NOMO-1 treated with dmso at 0.1 percent for 144 hours (cell line): ENCODE data around the gene APOBR.
"Not testable (repeated sequence)": the region's sequence is repeated elsewhere in the genome, so short reads cannot be mapped to it uniquely, and the experiment has no call there.

Experiments used
- DNase-seq: peaks from one replicate; lab custom pipeline; 2025; ENCODE audit not compliant: unreplicated experiment; lab: John Stamatoyannopoulos, UW

The APOBR gene

DNA sequence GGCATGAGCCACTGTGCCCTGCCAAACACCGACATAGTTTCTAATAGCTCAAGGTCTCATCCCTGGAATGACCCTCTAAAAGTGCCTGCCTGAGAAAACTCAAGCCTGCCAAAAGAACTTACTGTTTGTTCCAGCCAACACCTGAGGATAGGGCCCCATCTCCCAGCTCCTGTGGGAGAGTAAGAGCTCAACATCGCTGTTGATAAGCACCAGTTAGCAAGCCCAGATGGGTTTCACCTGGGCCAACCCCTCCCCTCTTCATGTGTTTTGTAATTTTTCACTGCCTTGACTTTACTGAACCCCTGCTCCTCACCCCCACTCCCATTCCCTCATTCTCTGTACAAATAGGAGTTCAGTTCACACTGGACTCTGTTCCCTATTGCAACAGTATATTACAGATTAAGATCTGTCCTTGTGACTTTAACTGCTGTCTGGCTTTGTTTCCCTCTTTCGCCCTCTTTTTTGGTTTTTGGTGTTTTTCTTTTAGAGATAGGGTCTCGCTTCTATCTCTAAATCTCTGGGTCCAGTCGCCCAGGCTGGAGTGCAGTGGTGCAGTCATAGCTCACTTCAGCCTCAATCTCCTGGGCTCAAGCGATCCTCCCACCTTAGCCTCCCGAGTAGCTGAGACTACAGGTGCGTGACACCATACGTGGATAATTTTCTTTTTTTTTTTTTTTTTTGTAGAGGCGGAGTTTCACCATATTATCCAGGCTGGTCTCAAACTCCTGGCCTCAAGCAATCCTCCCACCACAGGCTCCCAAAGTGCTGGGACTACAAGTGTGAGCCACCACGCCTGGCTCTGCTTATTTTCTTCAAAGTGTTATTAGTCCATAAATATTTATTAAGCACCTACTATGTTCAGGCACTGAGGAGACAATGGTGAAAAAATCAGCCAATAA is 32.0 kb downstream of the APOBR start:
- DNase-seq: no peak

DNA sequence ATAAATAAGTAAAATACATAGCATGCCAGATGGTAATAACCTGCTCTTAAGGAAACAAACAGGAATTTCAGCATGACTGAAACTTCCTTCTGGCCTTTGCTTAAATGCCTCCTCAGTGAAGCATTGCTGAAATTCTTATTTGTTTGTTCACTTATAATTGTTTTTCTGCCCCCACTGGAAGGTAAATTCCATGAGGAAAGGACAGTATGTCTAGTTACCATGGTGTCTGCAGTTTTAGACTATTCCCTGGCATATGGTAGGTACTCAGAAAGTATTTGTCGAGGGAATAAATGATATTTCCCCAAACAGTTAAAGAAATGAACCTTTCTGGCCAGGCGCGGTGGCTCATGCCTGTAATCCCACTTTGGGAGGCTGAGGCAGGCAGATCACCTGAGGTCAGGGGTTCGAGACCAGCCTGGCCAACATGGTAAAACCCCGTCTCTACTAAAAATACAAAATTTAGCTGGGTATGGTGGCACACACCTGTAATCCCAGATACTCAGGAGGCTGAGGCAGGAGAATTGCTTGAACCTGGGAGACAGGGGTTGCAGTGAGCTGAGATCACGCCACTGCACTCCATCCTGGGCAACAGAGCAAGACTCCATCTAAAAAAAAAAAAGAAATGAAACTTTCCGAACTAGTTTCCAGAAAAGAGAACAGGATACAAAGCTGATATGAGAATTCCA is 32.8 kb downstream of the APOBR start:
- DNase-seq: not testable (repeated sequence)

DNA sequence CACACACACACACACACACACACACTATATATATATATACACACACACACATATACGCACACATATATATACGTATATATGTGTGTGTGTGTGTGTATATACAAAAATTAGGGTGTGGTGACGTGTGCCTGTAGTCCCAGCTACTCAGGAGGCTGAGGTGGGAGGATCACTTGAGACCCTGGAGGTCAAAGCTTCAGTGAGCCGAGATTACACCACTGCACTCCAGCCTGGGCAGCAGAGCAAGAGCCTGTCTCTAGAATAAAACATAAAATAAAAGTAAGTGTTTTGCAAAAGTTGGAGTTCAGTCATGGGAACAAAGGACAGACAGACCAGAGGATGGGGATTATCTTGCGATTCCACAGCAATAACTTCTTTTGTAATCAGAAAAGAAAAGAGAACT is 33.5 kb downstream of the APOBR start:
- no peak for DNase-seq

DNA sequence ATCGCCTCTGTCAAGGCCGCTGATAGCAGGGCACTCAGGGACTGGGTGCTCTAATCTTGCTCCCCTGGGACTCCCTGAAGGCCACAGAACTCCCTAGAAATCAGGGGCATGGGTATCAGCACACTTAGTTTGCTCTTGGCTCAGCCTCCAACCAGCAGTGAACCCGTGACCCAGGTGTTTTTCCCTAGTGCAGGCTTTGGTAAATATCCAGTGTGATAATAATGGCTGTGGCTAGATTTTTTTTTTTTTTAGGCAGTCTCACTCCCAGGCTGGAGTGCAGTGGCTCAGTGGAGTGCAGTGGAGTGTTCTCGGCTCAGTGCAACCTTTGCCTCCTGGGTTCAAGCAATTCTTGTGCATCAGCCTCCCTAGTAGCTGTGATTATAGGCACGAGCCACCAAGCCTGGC is 34.0 kb downstream of the APOBR start:
- no peak for DNase-seq

DNA sequence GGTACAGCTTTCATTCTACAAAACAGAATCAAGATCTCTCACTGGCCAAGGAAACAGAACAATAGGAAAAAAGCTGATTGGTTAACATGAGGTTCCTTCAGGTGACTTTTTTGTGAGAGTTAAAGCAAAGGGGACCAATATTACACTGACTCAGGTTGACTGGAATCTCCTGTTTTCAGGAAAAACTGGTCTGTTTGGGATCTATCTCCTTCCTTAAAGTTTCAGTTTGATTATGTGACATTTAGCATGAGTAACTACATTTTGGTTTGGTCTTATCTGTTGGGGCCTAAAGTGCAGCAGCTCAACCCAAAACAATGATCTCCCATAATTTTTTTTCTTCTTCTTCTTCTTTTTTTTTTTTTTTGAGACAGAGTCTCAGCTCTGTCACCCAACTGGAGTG is 34.7 kb downstream of the APOBR start:
- DNase-seq: no peak

DNA sequence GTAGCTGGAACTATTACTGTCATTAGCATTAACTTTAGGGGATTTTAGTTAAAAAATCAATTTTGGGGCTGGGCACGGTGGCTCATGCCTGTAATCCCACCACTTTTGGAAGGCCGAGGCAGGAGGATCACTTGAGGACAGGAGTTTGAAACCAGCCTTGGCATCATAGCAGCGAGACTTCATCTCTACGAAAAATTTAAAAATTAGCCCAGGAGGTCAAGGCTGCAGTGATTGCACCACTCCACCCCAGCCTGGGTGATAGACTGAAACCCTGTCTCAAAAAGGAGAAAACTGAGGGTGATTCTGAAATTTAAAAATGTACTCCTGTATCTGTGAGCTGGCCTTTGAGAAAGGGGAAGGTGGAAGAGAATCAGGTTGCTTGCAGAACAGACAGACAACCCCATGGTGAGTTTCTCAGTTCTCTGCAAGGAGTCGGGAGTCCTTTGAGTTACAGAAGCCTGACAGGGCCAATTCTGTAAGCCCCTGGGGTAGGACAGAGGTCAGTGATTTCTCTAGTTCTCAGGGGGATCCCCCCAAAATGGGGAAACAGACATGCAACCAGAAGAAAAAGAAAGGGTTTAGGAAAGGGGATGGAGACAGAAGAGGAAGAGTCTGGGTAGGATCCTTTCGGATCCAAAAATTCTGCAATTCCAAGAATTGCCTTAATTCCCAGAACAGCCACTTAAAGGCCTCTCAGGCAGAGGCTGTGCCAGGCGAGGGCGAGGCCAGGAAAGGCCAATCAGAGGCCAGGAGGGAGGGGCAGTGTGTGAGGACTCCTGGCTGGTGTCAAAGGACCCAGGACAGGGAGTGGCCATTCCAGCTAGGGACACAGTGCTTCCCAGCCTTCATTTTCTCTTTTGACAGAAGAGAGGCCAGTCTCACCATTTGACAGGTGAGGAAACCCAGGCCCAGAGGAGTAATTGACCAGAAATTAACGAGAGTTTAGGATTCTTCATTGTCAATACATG is 37.6 kb downstream of the APOBR start:
- DNase-seq: no peak

DNA sequence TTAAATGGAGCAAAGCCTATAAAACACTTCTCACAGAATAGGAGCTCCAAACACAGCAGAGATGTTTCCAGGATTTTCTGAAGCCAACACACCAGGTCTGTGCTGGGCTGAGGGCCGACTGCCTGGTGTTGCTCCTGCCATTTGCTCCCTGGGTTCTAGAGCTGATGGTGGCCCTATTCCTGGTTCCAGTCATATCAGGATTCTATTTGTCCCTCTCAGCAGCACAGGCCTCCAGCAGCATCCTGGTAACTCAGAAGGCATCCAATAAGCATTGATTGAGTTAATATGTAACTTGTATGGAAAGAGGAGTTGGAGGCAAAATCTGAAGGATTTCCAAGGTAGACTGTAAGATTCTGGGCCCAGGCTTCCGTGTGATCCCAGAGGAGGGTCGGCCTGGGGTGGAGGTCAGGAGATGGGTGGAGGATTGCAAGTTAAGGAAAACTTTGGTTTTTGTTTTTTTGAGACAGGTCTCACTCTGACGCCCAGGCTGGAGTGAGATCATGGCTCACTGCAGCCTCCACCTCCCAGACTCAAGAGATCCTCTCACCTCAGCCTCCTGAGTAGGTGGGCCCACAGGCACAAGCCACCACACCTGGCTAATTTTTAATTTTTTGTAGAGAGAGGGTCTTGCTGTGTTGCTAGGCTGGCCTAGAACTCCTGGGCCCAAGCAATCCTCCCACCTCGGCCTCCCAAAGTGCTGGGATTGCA is 38.7 kb downstream of the APOBR start:
- DNase-seq: no peak

DNA sequence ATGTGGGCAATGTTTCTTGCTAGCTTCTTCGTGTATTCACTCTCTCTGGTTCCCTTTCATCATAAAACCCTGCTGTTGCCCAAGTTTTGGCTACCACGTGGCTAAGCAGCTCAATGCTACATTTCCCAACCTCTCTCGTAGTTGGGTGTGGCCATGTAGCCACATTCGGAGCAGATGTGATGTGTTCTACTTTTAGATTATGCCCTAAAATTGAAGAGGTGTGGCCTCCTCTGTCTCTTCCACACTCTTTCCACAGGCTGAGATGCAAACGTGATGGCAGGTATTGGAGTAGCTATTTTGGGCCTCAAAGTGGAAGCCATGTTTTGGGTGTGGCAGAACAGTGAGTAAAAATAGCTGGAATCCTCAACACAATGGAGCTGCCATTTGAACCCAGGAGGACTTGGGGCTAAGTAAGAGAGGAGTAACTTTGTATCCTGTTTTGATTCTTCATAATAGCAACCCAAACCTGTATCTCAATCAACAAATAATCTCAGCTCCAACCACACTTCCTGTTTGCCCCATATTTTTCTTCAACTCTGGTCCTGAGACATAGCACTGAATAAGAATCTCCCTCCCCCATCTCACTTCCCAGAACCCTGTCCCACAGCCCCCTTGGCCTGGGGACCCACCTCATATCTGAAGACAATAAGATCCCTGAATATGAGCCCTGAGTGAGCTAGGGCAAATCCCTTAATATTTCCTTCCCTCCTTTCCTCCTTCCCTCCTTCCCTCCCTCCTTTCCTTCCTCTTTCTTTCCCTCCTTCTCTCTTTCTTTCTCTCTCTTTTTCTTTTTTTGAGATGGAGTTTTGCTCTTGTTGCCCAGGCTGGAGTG is 40.3 kb downstream of the APOBR start:
- DNase-seq: peak; percentile 88

DNA sequence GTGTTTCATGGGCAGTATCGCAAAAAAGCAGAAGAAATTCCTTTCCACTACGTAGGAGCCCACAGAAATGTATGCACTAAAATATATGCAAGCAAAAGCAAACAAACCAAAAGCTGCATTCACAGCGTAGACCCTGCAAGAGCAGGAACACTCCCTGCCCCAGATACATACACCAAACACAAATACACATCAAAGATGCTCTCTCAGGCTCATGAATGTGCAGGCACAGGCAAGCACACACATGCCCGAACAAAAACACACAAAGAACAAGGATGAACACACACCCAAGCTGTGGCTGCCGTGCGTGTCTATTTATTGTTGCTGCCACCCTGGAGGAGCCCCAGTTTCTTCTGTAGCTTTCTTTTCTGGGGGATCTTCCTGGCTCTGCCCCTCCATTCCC is 42.6 kb downstream of the APOBR start:
- no peak for DNase-seq

DNA sequence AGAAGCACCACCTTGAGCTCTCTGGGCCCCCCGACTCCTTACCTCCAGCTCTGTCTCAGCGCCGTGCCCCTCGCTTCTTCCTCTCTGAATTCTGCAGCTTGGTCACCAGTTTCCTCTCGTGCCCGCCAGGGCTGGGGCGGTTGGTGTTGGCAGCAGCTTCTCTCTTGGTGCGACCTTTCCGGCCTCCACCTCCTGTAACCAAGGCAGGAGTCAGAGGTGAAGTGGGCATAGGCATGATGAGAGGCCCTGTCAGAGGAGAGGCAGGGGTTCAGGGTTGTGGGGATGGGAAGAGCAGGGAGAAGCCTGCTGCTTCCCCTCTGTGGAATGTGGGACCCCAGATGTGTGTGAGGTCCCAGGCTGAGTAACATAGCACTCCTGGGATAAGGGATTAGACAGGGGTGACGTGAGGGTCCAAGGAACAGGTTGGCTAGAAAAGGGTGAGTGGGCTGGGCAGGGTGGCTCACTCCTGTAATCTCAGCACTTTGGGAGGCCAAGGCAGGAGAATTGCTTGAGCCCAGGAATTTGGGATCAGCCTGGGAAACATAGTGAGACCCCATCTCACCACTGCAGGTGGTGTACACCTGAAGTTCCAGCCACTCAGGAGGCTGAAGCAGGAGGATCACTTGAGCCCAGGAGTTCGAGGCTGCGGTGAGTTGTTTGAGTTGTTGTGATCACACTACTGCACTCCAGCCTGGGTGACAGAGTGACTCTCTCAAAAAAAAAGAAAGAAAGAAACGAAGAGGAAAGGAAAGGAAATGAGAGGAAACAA is 43.7 kb downstream of the APOBR start:
- DNase-seq: no peak

DNA sequence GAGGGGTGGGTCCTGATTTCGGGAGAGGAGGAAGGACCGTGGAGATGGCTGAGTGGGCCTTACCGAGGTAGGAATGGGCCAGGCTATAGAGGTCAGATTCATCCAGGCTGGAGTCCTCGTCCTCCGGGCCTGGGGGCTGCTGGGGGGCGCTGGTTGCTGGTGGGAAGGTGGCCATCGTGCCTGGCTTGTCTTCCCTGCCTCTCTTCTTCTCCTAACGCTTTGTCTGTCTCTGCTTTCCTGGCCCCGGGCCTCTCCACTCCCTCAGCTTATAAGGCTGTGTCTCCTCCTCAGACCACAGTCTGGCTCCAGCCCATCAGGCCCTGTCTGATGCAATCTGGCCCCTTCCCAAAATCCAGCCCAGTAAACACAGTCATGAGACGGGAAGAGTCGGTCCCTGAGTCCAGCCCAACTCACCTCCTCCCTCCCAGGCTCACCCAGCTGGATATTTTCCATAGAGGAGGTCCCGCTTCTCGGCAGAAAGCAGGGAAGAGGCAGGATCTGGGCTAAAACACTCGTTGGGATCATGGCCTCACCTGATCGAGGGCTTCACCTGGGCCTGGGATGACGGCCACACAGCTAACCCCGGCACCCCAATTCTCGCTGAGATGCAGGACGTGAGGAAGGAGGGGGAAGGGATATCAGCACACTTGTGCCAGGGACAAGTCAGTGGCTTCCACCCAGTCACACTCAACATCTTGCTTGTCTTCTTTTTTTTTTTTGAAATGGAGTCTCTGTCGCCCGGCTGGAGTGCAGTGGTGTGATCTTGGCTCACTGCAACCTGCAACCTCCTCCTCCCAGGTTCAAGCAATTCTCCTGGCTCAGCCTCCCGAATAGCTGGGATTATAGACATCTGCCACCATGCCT is 44.5 kb downstream of the APOBR start, which contains the start of gene NUPR1:
NUPR1 (minus strand) TSS at position 242 of the 864 bp plus-strand sequence; CDS start at position 175, 67 bp downstream.
- DNase-seq: no peak

DNA sequence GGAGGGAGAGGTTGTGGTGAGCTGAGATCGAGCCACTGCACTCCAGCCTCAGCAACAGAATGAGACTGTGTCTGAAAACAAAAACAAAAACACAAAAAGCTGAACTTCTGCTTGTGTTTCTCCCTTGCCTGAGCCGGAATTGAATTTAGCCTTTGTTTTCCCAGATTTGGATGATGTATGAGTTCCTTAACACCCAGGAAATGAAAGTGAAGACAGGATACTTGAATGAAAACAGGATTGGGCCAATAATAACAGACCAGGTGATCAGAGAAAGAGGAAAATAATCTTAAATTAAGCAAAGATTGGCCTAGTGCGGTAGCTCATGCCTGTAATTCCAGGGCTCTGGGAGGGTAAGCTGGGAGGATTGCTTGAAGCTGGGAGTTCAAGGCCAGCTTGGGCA is 45.9 kb downstream of the APOBR start:
- no peak for DNase-seq

DNA sequence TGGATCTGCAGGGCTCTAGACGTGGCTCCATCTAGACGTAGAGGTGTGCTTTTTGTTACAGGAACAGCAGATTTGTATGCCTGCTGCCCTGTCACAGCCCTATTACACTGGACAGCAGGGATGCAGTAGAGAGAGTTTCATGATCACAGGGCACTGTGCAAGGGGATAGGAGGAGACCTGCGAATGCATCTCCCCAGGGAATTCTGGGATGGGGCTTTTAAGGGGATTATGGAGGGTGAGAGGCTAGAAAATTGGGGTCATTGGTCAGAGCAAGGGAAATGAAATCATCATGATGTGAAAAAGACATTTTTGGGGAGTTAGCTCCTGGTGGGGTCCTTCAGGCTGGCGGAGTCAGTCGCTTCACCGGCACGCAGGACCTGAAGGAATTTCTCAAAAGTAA is 48.2 kb downstream of the APOBR start:
- no peak for DNase-seq

DNA sequence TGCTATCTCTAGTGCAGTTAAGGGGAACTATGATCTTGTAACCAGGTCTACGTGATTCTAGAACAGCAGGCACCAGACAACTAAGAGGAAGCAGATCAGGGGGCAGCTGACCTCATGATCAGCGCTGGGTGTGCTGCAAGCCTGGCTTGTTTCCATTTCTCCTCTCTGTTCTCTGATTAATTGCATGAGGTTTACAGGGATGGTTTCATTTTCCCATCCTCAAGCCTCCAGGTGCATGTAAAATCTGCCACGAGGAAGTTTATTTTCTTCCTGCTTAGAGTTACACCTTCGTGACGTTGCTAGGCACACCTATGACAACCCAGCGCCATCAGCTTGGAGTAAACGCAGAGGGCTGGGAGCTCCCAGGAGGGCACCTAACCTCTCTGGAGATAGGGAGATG is 48.6 kb downstream of the APOBR start:
- peak; percentile 82 for DNase-seq

DNA sequence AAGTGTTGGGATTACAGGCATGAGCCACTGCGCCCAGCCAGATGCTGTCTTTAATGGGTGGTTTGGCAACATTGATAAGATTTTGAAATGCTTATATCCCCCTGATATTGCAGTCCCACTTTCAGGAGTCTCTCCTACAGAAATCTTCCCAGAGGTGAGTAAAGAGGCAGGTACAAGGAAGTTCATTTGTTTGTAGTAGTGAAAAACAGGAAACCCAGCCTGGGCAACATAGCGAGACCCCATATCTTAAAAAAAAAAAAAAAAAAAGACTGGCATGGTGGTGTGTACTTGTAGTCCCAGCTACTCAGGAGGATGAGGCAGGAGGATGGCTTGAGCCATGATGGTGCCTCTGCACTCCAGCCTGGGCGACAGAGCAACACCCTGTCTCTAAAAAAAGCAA is 50.6 kb downstream of the APOBR start:
- DNase-seq: no peak

DNA sequence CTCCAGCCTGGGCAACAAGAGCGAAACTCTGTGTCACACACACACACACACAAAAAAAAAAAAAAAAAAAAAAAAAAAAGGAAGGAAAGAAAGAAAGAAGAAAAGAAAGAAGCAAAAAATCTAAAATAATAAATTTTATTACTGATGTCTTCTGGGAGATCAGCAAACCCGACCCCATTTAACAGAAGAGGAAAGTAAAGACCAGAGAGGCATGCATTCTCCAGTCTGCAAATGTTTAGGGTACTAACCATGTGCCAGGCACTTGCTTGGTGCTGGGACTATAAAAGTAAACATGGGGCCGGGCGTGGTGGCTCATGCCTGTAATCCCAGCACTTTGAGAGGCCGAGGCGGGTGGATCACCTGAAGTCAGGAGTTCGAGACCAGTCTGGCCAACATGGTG is 51.5 kb downstream of the APOBR start:
- DNase-seq: not testable (repeated sequence)

DNA sequence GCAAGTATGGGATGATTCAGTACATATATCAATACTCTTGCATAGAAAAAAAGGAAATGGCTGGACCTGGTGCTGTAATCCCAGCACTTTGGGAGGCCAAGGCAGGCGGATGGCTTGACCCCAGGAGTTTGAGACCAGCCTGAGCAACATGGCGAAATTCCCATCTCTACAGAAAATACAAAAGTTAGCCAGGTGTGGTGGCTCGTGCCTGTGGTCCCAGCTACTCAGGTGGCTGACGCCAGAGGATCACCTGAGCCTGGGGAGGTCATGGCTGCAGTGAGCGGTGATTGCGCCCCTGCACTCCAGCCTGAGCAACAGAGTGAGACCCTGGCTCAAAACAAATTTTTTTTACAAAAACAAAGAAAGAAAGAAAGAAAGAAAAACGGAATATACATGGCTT is 52.2 kb downstream of the APOBR start:
- DNase-seq: no peak

DNA sequence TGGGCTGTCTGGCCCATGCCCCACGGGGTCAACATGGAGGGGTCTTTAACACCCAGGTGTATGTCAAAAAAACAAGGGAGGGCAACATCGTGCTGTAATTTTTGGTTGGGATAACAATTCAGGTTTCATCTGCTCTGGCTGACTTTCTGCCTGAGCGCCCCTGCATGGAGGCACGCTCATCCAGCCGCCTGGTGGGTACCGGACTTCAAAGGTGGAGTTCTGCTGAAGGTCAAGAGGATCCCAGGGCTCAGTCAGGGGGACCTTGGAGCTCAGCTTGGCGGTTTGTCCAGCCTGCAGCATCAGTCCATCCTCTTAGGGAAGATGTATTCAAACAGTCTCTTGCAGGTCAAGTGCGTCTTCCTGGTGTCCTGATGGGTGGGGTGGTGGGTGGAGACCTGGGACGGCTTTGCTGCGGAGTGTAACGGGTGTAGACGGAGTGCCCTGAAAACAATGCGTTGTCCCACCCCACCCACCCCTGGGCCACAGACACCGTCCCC is 53.9 kb downstream of the APOBR start:
- DNase-seq: no peak
